ENCODE results near the gene NQO2.
A peak's percentile ranks its signal among the peaks of the same experiment; 100 is the strongest.
"Not testable (repeated sequence)": the region's sequence is repeated elsewhere in the genome, so short reads cannot be mapped to it uniquely, and the experiment has no call there.

NQO2 gene

DNA sequence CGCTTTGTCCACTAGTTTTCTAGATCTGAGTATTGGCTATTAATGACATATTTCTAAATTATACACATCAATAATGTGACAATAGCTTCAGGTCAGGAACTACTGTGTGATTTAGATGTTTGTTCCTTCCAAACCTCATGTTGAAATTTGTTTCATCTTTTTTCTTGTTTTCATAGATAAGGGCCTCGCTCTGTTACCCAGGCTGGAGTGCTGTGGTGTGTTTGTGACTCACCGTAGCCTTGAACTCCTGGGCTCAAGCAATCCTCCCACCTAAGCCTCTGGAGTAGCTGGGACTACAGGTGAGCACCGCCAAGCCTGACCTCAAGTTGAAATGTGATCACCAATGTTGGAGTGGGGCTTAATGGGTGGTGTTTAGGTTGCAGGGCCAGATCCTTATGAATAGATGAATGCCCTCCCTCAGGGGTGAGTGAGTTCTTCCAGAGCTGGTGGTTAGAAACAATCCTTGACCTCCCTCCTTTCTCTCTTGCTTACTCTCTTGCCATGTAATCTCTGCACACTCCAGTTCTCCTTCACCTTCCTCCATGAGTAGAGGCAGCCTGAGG lies 5.9 kb upstream of the NQO2 start:
- TF ChIP-seq, protein P1, sequence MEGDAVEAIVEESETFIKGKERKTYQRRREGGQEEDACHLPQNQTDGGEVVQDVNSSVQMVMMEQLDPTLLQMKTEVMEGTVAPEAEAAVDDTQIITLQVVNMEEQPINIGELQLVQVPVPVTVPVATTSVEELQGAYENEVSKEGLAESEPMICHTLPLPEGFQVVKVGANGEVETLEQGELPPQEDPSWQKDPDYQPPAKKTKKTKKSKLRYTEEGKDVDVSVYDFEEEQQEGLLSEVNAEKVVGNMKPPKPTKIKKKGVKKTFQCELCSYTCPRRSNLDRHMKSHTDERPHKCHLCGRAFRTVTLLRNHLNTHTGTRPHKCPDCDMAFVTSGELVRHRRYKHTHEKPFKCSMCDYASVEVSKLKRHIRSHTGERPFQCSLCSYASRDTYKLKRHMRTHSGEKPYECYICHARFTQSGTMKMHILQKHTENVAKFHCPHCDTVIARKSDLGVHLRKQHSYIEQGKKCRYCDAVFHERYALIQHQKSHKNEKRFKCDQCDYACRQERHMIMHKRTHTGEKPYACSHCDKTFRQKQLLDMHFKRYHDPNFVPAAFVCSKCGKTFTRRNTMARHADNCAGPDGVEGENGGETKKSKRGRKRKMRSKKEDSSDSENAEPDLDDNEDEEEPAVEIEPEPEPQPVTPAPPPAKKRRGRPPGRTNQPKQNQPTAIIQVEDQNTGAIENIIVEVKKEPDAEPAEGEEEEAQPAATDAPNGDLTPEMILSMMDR (IDR thresholded peaks at IDR 0.05; ENCODE audit: low read depth, low read length, missing control alignments) = no peak
- H3K4me3 ChIP-seq (ENCODE audit: low read depth, low read length) = no peak overlapping the region
- in situ Hi-C loops (cut with HindIII; ENCODE audit: low sequenced_read_pairs) = no loop called here
- DNase-seq (ENCODE audit: low read depth) = no peak

- in situ Hi-C loops (cut with HindIII; ENCODE audit: low sequenced_read_pairs); DNase-seq (ENCODE audit: low read depth): not testable (repeated sequence)
- H3K4me3 ChIP-seq (ENCODE audit: low read depth, low read length) = peak overlapping the region; percentile 56
- TF ChIP-seq, protein P1 (IDR thresholded peaks at IDR 0.05; ENCODE audit: low read depth, low read length, missing control alignments) = peak; percentile 46
Observed at GRCh38 chr6:2998249-2998997, 1.3 kb upstream of the NQO2 start.

DNA sequence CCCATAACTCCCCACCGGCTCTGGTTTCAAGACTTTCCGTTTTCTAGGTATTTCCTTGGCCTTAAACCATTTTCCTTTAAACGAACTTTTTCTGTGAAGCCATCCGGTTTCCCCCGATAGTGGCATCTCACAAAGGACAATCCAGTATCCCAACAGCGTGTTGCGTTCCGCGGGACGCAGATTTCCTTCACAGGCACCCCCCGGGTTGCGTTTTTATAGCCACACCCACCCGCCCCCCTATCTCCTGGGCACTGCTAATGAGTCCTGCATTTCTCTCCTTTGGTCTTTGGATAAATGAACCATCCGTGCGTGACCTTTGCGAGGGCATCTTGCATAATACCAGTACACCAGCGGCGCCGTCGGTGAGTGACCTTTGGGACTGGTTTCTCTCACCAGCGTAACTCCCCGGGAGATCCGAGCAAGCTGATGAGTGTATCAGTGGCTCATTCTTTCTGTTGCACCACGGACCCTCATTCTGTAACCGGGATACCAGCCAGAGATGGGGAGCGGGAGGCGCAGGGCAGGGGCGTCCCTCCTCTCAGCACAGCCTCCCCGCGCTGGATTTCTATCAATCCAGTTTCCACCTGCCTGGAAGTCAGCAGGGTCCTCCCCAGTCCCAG lies 586 bp upstream of the NQO2 start:
- TF ChIP-seq, protein P1 (IDR thresholded peaks at IDR 0.05; ENCODE audit: low read depth, low read length, missing control alignments) = no peak
- DNase-seq (ENCODE audit: low read depth) = no peak
- peak overlapping the region; percentile 56 for H3K4me3 ChIP-seq (ENCODE audit: low read depth, low read length)
- in situ Hi-C loops (cut with HindIII; ENCODE audit: low sequenced_read_pairs) = no loop called here

DNA sequence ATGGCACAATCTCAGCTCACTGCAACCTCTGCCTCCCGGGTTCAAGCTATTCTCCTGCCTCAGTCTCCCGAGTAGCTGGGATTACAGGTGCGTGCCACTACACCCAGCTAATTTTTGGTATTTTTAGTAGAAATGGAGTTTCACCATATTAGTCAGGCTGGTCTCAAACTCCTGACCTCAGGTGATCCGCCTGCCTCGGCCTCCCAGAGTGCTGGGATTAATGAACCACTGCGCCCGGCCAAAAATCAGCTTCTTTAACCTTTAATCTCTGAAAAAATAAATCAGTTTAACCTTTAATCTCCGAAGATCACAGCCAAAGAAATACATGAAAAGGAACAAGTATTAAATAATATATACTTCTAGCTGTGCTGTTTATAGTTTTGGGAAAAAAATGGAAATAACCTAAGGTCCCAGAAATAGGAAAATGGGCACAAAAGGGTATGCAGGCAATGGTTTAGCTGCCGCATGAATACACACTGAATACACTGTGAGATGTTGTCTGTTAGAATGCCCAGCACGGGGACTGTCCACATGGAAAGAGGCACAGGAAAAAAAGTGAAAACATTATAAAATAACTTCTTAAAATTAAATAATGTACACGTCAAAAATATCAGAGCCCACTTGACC lies 1.6 kb downstream of the NQO2 start:
- DNase-seq (ENCODE audit: low read depth) = no peak
- TF ChIP-seq, protein P1 (IDR thresholded peaks at IDR 0.05; ENCODE audit: low read depth, low read length, missing control alignments) = no peak
- no peak overlapping the region for H3K4me3 ChIP-seq (ENCODE audit: low read depth, low read length)
- in situ Hi-C loops (cut with HindIII; ENCODE audit: low sequenced_read_pairs) = no loop called here

- no peak overlapping the region for H3K4me3 ChIP-seq (ENCODE audit: low read depth, low read length)
- in situ Hi-C loops (cut with HindIII; ENCODE audit: low sequenced_read_pairs) = no loop called here
- TF ChIP-seq, protein P1 (IDR thresholded peaks at IDR 0.05; ENCODE audit: low read depth, low read length, missing control alignments) = peak; percentile 47
- no peak for DNase-seq (ENCODE audit: low read depth)
Observed at GRCh38 chr6:3001773-3002293, 2.1 kb downstream of the NQO2 start.

- in situ Hi-C loops (cut with HindIII; ENCODE audit: low sequenced_read_pairs); H3K4me3 ChIP-seq (ENCODE audit: low read depth, low read length); DNase-seq (ENCODE audit: low read depth): not testable (repeated sequence)
Observed at GRCh38 chr6:3003226-3003625, 3.5 kb downstream of the NQO2 start.

Measured in astrocyte of the cerebellum (primary cell).